GM12878 (cell line): ENCODE measurements around the gene RCAN1.

ENCODE experiments used
- TF ChIP-seq, protein P1 (sequence below): IDR thresholded peaks from 2 replicates; pipeline ENCODE4 v1.6.1; 2012; ENCODE audit warnings: mild to moderate bottlenecking, low read depth, low read length
- TF ChIP-seq, protein P2 (sequence below), 3 experiments: IDR thresholded peaks in 2 of 3; conservative IDR thresholded peaks in 1 of 3; 2 replicates each; pipeline ENCODE4 v1.5.1; 2011; ENCODE audit warnings: low read depth in 3 of 3, low read length in 3 of 3, mild to moderate bottlenecking in 3 of 3, control low read depth in 2 of 3, moderate library complexity in 2 of 3, inconsistent platforms in 1 of 3, mixed read lengths in 1 of 3; ENCODE audit not compliant: control insufficient read depth in 2 of 3, insufficient read depth in 1 of 3; ENCODE audit errors: extremely low read depth in 1 of 3
- TF ChIP-seq, protein P3 (sequence below): fragments of 450-650 bp; formaldehyde crosslinking; IDR thresholded peaks from 2 replicates; pipeline ENCODE4 v1.4.0; 2020; ENCODE audit warnings: mild to moderate bottlenecking, moderate library complexity

DNA sequence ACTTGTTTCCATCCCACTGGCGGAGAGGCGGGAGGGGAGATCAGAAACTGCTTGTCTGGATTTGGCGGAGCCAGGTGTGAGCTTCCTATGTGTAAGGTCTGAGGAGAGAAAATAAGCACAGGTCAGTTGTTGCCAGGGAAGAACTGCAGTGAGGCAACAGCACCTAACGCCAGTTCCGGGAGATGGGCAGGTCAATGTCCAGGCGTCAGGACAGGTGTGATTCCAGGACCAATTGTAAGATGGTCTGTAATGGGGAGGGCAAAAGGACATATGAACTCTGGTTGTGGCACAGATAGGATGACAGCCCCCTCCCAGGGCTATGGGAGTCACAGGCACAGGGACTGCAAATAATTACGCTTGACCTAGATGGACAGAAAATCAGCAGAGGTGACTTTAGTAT, 93.4 kb downstream of the RCAN1 start:
- TF ChIP-seq, protein P1, sequence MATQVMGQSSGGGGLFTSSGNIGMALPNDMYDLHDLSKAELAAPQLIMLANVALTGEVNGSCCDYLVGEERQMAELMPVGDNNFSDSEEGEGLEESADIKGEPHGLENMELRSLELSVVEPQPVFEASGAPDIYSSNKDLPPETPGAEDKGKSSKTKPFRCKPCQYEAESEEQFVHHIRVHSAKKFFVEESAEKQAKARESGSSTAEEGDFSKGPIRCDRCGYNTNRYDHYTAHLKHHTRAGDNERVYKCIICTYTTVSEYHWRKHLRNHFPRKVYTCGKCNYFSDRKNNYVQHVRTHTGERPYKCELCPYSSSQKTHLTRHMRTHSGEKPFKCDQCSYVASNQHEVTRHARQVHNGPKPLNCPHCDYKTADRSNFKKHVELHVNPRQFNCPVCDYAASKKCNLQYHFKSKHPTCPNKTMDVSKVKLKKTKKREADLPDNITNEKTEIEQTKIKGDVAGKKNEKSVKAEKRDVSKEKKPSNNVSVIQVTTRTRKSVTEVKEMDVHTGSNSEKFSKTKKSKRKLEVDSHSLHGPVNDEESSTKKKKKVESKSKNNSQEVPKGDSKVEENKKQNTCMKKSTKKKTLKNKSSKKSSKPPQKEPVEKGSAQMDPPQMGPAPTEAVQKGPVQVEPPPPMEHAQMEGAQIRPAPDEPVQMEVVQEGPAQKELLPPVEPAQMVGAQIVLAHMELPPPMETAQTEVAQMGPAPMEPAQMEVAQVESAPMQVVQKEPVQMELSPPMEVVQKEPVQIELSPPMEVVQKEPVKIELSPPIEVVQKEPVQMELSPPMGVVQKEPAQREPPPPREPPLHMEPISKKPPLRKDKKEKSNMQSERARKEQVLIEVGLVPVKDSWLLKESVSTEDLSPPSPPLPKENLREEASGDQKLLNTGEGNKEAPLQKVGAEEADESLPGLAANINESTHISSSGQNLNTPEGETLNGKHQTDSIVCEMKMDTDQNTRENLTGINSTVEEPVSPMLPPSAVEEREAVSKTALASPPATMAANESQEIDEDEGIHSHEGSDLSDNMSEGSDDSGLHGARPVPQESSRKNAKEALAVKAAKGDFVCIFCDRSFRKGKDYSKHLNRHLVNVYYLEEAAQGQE: no peak
- TF ChIP-seq, protein P2, sequence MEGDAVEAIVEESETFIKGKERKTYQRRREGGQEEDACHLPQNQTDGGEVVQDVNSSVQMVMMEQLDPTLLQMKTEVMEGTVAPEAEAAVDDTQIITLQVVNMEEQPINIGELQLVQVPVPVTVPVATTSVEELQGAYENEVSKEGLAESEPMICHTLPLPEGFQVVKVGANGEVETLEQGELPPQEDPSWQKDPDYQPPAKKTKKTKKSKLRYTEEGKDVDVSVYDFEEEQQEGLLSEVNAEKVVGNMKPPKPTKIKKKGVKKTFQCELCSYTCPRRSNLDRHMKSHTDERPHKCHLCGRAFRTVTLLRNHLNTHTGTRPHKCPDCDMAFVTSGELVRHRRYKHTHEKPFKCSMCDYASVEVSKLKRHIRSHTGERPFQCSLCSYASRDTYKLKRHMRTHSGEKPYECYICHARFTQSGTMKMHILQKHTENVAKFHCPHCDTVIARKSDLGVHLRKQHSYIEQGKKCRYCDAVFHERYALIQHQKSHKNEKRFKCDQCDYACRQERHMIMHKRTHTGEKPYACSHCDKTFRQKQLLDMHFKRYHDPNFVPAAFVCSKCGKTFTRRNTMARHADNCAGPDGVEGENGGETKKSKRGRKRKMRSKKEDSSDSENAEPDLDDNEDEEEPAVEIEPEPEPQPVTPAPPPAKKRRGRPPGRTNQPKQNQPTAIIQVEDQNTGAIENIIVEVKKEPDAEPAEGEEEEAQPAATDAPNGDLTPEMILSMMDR (IDR thresholded peaks at IDR 0.05 in 2 of 3, conservative IDR thresholded peaks at IDR 0.05 in 1 of 3; ENCODE audit: control insufficient read depth in 2 of 3, extremely low read depth in 1 of 3, insufficient read depth in 1 of 3, low read depth in 3 of 3, low read length in 3 of 3): no peak
- TF ChIP-seq, protein P3, sequence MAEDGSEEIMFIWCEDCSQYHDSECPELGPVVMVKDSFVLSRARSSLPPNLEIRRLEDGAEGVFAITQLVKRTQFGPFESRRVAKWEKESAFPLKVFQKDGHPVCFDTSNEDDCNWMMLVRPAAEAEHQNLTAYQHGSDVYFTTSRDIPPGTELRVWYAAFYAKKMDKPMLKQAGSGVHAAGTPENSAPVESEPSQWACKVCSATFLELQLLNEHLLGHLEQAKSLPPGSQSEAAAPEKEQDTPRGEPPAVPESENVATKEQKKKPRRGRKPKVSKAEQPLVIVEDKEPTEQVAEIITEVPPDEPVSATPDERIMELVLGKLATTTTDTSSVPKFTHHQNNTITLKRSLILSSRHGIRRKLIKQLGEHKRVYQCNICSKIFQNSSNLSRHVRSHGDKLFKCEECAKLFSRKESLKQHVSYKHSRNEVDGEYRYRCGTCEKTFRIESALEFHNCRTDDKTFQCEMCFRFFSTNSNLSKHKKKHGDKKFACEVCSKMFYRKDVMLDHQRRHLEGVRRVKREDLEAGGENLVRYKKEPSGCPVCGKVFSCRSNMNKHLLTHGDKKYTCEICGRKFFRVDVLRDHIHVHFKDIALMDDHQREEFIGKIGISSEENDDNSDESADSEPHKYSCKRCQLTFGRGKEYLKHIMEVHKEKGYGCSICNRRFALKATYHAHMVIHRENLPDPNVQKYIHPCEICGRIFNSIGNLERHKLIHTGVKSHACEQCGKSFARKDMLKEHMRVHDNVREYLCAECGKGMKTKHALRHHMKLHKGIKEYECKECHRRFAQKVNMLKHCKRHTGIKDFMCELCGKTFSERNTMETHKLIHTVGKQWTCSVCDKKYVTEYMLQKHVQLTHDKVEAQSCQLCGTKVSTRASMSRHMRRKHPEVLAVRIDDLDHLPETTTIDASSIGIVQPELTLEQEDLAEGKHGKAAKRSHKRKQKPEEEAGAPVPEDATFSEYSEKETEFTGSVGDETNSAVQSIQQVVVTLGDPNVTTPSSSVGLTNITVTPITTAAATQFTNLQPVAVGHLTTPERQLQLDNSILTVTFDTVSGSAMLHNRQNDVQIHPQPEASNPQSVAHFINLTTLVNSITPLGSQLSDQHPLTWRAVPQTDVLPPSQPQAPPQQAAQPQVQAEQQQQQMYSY: no peak
